PC-9 (cell line): Measurements from ENCODE around the gene BICC1. TPM values are rescaled to one million over a fixed set of nuclear protein-coding genes. Genes with fewer than 3 reads are reported as not detected.

Experiments
- BruUV-seq: library from RNA; stranded (reverse); fragments of 400-500 nt; replicated peaks from 2 replicates; lab custom pipeline; 2021; lab: Mats Ljungman, UMichigan
- CTCF ChIA-PET: fragments of 300-600 bp; sonication (Branson Sonifier 250); formaldehyde crosslinking; loops from one replicate; lab custom pipeline; 2022; ENCODE audit warnings: antibody characterized with exemption; lab: Charles Lee
- POLR2A ChIA-PET: fragments of 300-600 bp; sonication (Branson Sonifier 250); formaldehyde crosslinking; loops from one replicate; lab custom pipeline; 2022; ENCODE audit warnings: antibody characterized with exemption; ENCODE audit not compliant: unreplicated experiment; lab: Charles Lee
- DNase-seq, 2 experiments: peaks; one replicate each; pipeline versions ENCODE4 v3.0.0 to v3.0.0-alpha.2; 2015 to 2022; ENCODE audit warnings: mixed read lengths in 1 of 2
- H2AFZ ChIP-seq: fragments of 200-600 bp; sonication (generic); 2 replicates; pipeline ENCODE4 v1.8.1; 2017; ENCODE audit warnings: antibody characterized with exemption
- H3F3A ChIP-seq: fragments of 200-600 bp; sonication (generic); 2 replicates; pipeline ENCODE4 v1.8.1; 2017; ENCODE audit warnings: antibody characterized with exemption, mild to moderate bottlenecking, low read depth; ENCODE audit not compliant: insufficient read depth
- H3K27ac ChIP-seq: fragments of 200-600 bp; sonication (generic); 2 replicates; pipeline ENCODE4 v1.6.1; 2016; ENCODE audit warnings: mixed run types
- H3K27me3 ChIP-seq: fragments of 200-600 bp; sonication (generic); 2 replicates; pipeline ENCODE4 v1.6.1; 2016; ENCODE audit warnings: low read depth, mixed run types; ENCODE audit not compliant: insufficient read depth
- H3K36me3 ChIP-seq: fragments of 200-600 bp; sonication (generic); 2 replicates; pipeline ENCODE4 v1.6.1; 2016; ENCODE audit warnings: low read depth, mixed run types
- H3K4me1 ChIP-seq: fragments of 200-600 bp; sonication (generic); replicated peaks from 2 replicates; pipeline ENCODE4 v1.6.1; 2016; ENCODE audit warnings: mixed run types; ENCODE audit not compliant: insufficient read depth
- H3K4me2 ChIP-seq: fragments of 200-600 bp; sonication (generic); 2 replicates; pipeline ENCODE4 v1.6.1; 2017; ENCODE audit warnings: mixed run types
- H3K4me3 ChIP-seq: fragments of 200-600 bp; sonication (generic); 2 replicates; pipeline ENCODE4 v1.6.1; 2016; ENCODE audit warnings: mixed run types
- H3K79me2 ChIP-seq: fragments of 200-600 bp; sonication (generic); 2 replicates; pipeline ENCODE4 v1.6.1; 2017; ENCODE audit warnings: low read depth, mixed run types
- H3K9me2 ChIP-seq: fragments of 200-600 bp; sonication (generic); 2 replicates; pipeline ENCODE4 v1.8.1; 2017; ENCODE audit warnings: mild to moderate bottlenecking; ENCODE audit not compliant: insufficient read depth
- H3K9me3 ChIP-seq: fragments of 200-600 bp; sonication (generic); 2 replicates; pipeline ENCODE4 v1.8.1; 2016; ENCODE audit warnings: low read depth; ENCODE audit not compliant: insufficient read depth
- H4K20me1 ChIP-seq: fragments of 200-600 bp; sonication (generic); 2 replicates; pipeline ENCODE4 v1.8.1; 2017; ENCODE audit not compliant: insufficient read depth
- CTCF ChIP-seq: fragments of 200-600 bp; sonication (generic); conservative IDR thresholded peaks from 2 replicates; pipeline ENCODE4 v1.6.1; 2017; ENCODE audit warnings: mixed run types, antibody characterized with exemption, mild to moderate bottlenecking, moderate library complexity
- EZH2 ChIP-seq: fragments of 200-600 bp; sonication (generic); IDR thresholded peaks from 2 replicates; pipeline ENCODE4 v1.8.0; 2017; ENCODE audit warnings: antibody characterized with exemption, low read depth
- intact Hi-C: fragments of 100-400 bp; cut with micrococcal nuclease; formaldehyde crosslinking; loops from one replicate; pipeline ENCODE4 v1.10.0; 2022; ENCODE audit not compliant: unreplicated experiment
- total RNA-seq: library from RNA; stranded (reverse); gene quantifications from 2 replicates; pipeline ENCODE4 v1.2.3, GENCODE V29; 2021

Gene BICC1
- total RNA-seq, 1 experiment from 2014 or later = not detected

- peaks cover 8% of the 10 kb centered on the region; the same call in 1 of the 2 replicates for H3K27me3 ChIP-seq
- POLR2A ChIA-PET = no interaction called here
- no peak for DNase-seq
- BruUV-seq = no TSS peak
- no peak overlapping the region for H3K4me3 ChIP-seq
- H3K9me3 ChIP-seq = peaks cover 10% of the 10 kb centered on the region; the same call in 1 of the 2 replicates
- no peaks in the 10 kb centered on the region for H3K4me1 ChIP-seq
- no peak overlapping the region for H2AFZ ChIP-seq
- no peaks in the 10 kb centered on the region for H4K20me1 ChIP-seq
- no peak overlapping the region for H3K27ac ChIP-seq
- intact Hi-C loops = no loop called here
- H3K4me2 ChIP-seq = no peak overlapping the region
- H3K9me2 ChIP-seq = no peaks in the 10 kb centered on the region
- CTCF ChIA-PET = no interaction called here
- H3K79me2 ChIP-seq = no peaks in the 10 kb centered on the region
- TF ChIP-seq EZH2 (no peak), CTCF (no peak)
- H3K36me3 ChIP-seq = no peaks in the 10 kb centered on the region
- no peaks in the 10 kb centered on the region for H3F3A ChIP-seq
Measured at GRCh38 chr10:58660575-58661255, 148.0 kb downstream of the BICC1 start.

- ChIA-PET POLR2A (no interaction called here), CTCF (no interaction called here)
- intact Hi-C loops = no loop called here
- no peaks in the 10 kb centered on the region for H3K36me3 ChIP-seq
- no peaks in the 10 kb centered on the region for H3K4me1 ChIP-seq
- H2AFZ ChIP-seq = no peak overlapping the region
- no peak overlapping the region for H3K4me3 ChIP-seq
- H3K9me2 ChIP-seq = no peaks in the 10 kb centered on the region
- DNase-seq = no peak
- no peaks in the 10 kb centered on the region for H3F3A ChIP-seq
- no peaks in the 10 kb centered on the region for H4K20me1 ChIP-seq
- no TSS peak for BruUV-seq
- peaks cover 8% of the 10 kb centered on the region; the same call in 1 of the 2 replicates for H3K27me3 ChIP-seq
- no peaks in the 10 kb centered on the region for H3K79me2 ChIP-seq
- no peak for TF ChIP-seq EZH2
- no peak for TF ChIP-seq CTCF
- no peak overlapping the region for H3K27ac ChIP-seq
- H3K9me3 ChIP-seq = peaks cover 10% of the 10 kb centered on the region; the same call in 1 of the 2 replicates
- no peak overlapping the region for H3K4me2 ChIP-seq
Measured at GRCh38 chr10:58661336-58661735, 148.7 kb downstream of the BICC1 start.

GRCh38 chr10:58661902-58662301, 149.2 kb downstream of the BICC1 start:
- no peaks in the 10 kb centered on the region for H3K36me3 ChIP-seq
- no peak overlapping the region for H3K4me2 ChIP-seq
- H3K9me2 ChIP-seq = no peaks in the 10 kb centered on the region
- ChIA-PET CTCF (no interaction called here), POLR2A (no interaction called here)
- BruUV-seq = no TSS peak
- no peak overlapping the region for H3K4me3 ChIP-seq
- TF ChIP-seq EZH2 (no peak), CTCF (no peak)
- H4K20me1 ChIP-seq = no peaks in the 10 kb centered on the region
- peaks cover 10% of the 10 kb centered on the region; the same call in 1 of the 2 replicates for H3K9me3 ChIP-seq
- no peaks in the 10 kb centered on the region for H3F3A ChIP-seq
- H3K4me1 ChIP-seq = no peaks in the 10 kb centered on the region
- intact Hi-C loops = no loop called here
- H3K27ac ChIP-seq = no peak overlapping the region
- H2AFZ ChIP-seq = no peak overlapping the region
- DNase-seq = no peak
- peaks cover 4% of the 10 kb centered on the region; the same call in 1 of the 2 replicates for H3K27me3 ChIP-seq
- H3K79me2 ChIP-seq = no peaks in the 10 kb centered on the region
